ENCODE results near the gene ALB.
"Not testable (repeated sequence)": the region's sequence is repeated elsewhere in the genome, so short reads cannot be mapped to it uniquely, and the experiment has no call there.

ALB gene

DNA sequence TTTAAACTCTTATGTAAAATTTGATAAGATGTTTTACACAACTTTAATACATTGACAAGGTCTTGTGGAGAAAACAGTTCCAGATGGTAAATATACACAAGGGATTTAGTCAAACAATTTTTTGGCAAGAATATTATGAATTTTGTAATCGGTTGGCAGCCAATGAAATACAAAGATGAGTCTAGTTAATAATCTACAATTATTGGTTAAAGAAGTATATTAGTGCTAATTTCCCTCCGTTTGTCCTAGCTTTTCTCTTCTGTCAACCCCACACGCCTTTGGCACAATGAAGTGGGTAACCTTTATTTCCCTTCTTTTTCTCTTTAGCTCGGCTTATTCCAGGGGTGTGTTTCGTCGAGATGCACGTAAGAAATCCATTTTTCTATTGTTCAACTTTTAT lies at the start of gene ALB:
Gene ALB (plus strand): TSS at position 246 of the 400 bp plus-strand sequence. CDS start 41 bp downstream, at position 287.
- DNase-seq (no peak), ATAC-seq (replicated peaks) (no peak)
- H3K4me1 Mint-ChIP-seq = no peaks in the 10 kb centered on the region
- H3K9me3 Mint-ChIP-seq = no peaks in the 10 kb centered on the region
- no peaks in the 10 kb centered on the region for H3K27me3 Mint-ChIP-seq
- no peak within 1 kb of the TSS for H3K27ac Mint-ChIP-seq
- H3K4me3 Mint-ChIP-seq = no peak within 1 kb of the TSS
- H3K36me3 Mint-ChIP-seq = no peaks in the 10 kb centered on the region

DNA sequence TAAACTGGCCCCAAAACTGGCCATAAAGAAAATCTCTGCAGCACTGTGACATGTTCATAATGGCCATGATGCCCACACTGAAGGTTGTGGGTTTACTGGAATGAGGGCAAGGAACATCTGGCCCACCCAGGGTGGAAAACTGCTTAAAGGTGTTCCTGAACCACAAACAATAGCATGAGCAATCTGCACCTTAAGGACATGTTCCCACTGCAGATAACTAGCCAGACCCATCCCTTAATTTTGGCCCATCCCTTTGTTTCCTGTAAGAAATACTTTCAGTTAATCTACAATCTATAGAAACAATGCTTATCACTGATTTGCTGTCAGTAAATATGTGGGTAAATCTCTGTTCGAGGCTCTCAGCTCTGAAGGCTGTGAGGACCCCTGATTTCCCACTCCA lies 46.9 kb upstream of the ALB start:
- ATAC-seq (replicated peaks); H3K4me1 Mint-ChIP-seq; H3K4me3 Mint-ChIP-seq; H3K36me3 Mint-ChIP-seq; DNase-seq; H3K27ac Mint-ChIP-seq: not testable (repeated sequence)
- Mint-ChIP-seq H3K9me3 (peaks cover 16 to 19% of the 10 kb centered on the region in 2 donors), H3K27me3 (peaks cover 0 to 11% of the 10 kb centered on the region in 2 donors)

DNA sequence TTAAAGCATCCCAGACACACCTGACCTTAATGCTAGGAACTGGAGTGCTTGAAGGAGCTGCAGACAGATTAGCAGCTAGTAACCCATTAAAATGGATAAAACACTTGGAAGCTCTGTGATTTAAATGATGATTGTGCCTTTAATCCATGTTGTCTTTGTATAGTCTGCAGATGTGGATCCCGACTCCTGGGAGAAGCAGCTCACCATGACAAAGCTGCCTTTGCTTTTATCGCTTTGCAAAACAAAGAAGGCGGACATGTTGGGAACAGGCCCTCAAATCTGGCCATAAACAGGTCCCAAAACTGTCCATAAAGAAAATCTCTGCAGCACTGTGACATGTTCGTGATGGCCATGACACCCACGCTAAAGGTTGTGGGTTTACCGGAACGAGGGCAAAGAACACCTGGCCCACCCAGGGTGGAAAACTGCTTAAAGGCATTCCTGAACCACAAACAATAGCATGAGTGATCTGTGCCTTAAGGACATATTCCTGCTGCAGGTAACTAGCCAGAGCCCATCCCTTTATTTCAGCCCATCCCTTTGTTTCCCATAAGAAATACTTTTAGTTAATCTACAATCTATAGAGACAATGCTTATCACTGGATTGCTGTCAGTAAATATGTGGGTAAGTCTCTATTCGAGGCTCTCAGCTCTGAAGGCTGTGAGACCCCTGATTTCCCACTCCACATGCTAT lies 34.4 kb upstream of the ALB start:
- not testable (repeated sequence) for H3K9me3 Mint-ChIP-seq; H3K27me3 Mint-ChIP-seq; H3K36me3 Mint-ChIP-seq; DNase-seq; ATAC-seq (replicated peaks); H3K4me1 Mint-ChIP-seq; H3K4me3 Mint-ChIP-seq; H3K27ac Mint-ChIP-seq

DNA sequence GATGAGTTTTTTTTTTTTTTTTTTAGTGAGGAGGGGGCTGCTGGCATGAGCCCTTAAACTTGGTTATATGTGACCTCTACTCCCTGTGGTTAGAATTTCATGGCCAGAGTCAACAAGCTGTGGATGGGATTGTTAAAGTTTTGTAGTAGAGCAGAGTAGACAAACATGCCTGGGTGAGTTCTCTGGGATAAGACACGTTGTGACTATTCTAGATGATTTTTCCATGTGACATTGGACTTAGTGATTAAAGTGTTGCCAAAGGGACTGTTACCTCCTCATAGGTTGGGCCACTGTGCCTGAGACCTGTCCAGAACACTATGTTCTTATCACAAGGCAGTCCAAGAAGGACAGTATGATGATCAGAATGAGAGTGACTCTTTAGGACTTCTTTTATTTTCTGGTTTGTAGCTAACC lies 28.8 kb upstream of the ALB start:
- H3K9me3 Mint-ChIP-seq = peaks cover 1 to 2% of the 10 kb centered on the region in 2 donors
- H3K27ac Mint-ChIP-seq = no peak overlapping the region
- H3K36me3 Mint-ChIP-seq = no peaks in the 10 kb centered on the region
- ATAC-seq (replicated peaks) (no peak), DNase-seq (no peak)
- peaks cover 0 to 6% of the 10 kb centered on the region in 2 donors for H3K27me3 Mint-ChIP-seq
- no peaks in the 10 kb centered on the region for H3K4me1 Mint-ChIP-seq
- H3K4me3 Mint-ChIP-seq = no peak overlapping the region

DNA sequence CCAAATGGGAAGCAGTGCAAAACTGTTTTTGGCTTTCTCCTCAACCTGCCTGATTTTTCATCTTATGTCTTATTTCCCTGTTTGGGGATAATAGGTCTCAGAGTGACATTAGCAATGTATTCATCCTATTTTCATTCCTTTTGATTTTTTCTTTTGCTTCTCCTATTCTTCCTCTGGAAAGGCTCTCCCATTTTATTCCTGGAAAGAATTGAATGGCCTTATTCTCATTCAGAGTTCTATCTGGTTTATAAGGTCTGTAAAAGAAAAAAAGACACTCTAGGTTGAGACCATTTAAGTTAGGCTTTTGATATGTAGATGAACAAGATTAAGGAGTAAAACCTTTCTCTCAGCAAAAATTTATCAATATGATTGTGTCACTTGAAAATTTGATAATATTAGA lies 27.8 kb upstream of the ALB start:
- DNase-seq = no peak
- no peaks in the 10 kb centered on the region for H3K4me1 Mint-ChIP-seq
- no peaks in the 10 kb centered on the region for H3K9me3 Mint-ChIP-seq
- ATAC-seq (replicated peaks) = no peak
- H3K4me3 Mint-ChIP-seq = no peak overlapping the region
- no peaks in the 10 kb centered on the region for H3K36me3 Mint-ChIP-seq
- H3K27ac Mint-ChIP-seq = no peak overlapping the region
- H3K27me3 Mint-ChIP-seq = peaks cover 0 to 4% of the 10 kb centered on the region in 2 donors

DNA sequence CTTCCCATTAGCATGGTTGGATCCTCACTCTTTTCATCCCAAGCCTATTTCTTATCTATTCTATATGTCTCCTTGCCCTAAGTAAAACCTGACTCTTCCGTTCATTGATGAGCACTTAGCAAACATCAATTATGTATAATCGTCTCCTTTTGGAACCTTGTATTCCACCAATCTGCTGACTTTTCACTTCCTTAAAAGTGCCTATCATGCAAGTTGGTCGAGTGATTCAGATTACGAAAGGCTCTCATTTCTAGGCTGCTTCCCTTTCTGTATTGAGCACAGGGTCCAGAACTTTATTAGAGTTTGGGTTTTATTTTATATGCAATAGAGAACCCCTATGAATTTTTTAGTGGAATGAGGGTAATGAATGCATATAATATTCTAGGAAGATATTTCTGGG lies 27.1 kb upstream of the ALB start:
- Mint-ChIP-seq H3K27ac (no peak overlapping the region), H3K4me3 (no peak overlapping the region), H3K27me3 (peaks cover 0 to 4% of the 10 kb centered on the region in 2 donors), H3K36me3 (no peaks in the 10 kb centered on the region), H3K9me3 (no peaks in the 10 kb centered on the region), H3K4me1 (no peaks in the 10 kb centered on the region)
- ATAC-seq (replicated peaks) = no peak
- DNase-seq = no peak

DNA sequence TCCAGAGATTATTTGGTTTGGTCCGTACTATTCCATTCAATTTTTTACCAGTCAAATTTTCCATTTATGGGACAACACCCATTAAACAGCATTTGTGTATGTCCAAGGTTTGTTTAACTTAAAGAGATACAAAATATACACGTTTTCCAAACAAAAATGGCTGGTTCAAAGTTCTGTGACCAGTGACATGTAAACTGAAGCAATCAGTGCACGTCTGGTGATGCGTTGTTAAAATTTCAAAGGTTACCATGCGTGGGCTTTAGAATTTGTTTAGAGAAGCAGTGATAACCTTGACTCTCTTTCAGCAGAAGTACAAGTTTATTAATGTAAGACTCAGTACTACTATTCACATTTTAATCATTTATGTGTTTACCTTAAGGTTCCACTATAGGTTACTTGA lies 25.2 kb upstream of the ALB start:
- Mint-ChIP-seq H3K4me3 (no peak overlapping the region), H3K27ac (no peak overlapping the region), H3K4me1 (no peaks in the 10 kb centered on the region), H3K27me3 (peaks cover 0 to 4% of the 10 kb centered on the region in 2 donors), H3K9me3 (no peaks in the 10 kb centered on the region), H3K36me3 (no peaks in the 10 kb centered on the region)
- ATAC-seq (replicated peaks) (no peak), DNase-seq (no peak)

DNA sequence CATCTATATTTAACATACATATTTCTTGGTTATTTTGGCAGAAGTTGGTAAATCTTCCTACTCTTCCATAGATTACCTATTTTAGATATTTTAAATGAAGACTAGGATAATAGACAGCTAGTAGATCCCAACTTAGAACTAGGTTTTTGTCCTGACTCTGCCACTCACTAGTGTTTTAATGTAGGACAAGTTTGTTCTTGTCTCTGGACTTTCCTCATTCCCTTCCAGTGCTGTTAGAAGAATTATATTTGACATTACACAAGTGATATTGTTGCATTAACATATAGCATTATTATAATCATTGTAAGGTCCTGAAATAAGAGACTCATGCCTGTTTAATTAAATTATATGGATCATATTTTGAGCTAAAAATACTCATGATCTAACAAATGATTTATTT lies 24.1 kb upstream of the ALB start:
- no peaks in the 10 kb centered on the region for H3K9me3 Mint-ChIP-seq
- no peak for ATAC-seq (replicated peaks)
- no peak for DNase-seq
- H3K36me3 Mint-ChIP-seq = no peaks in the 10 kb centered on the region
- no peaks in the 10 kb centered on the region for H3K4me1 Mint-ChIP-seq
- no peak overlapping the region for H3K27ac Mint-ChIP-seq
- H3K27me3 Mint-ChIP-seq = peaks cover 0 to 4% of the 10 kb centered on the region in 2 donors
- no peak overlapping the region for H3K4me3 Mint-ChIP-seq

DNA sequence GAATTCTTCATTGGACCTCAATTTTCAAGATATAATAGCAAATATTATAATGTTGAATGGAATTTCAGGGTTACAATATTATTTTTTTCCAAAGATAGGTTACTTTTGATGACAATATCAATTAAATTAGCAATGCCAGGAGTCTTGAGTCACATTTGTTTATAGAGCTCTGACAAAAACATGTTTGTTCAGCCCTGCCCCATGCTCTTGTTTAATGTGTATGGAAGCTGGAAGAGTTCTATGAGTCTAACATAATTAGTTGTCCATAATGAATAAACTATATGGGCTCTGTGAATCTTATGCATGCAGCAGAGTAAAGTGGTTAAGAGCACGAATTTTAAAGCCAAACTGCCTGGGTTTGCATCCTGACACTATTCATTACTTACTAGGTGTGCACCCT lies 22.9 kb upstream of the ALB start:
- Mint-ChIP-seq H3K27ac (no peak overlapping the region), H3K27me3 (peaks cover 4% of the 10 kb centered on the region in 2 donors), H3K4me1 (no peaks in the 10 kb centered on the region), H3K4me3 (no peak overlapping the region), H3K36me3 (peaks cover 0 to 2% of the 10 kb centered on the region in 2 donors), H3K9me3 (peaks cover 3% of the 10 kb centered on the region in 2 donors)
- ATAC-seq (replicated peaks) = no peak
- DNase-seq = no peak

DNA sequence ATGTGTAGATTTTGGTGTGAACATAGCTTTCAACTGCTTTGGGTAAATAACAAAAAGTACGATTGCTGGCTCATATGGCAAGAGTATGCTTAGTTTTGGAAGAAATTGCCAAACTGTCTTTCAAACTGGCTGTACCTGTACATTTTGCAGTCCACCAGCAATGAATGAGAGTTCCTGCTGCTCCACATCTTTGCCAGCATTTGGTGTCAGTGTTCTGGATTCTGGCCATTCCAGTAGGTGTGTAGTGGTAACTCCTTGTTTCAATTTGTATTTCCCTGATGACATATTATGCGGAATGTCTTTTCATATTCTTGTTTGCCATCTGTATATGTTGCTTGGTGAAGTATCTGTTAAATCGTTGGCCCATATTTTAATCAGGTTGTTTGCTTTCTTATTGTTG lies 20.6 kb upstream of the ALB start:
- Mint-ChIP-seq H3K27ac (no peak overlapping the region), H3K4me3 (no peak overlapping the region), H3K9me3 (peaks cover 3 to 8% of the 10 kb centered on the region in 2 donors), H3K27me3 (peaks cover 0 to 5% of the 10 kb centered on the region in 2 donors), H3K36me3 (peaks cover 0 to 2% of the 10 kb centered on the region in 2 donors), H3K4me1 (peaks cover 0 to 2% of the 10 kb centered on the region in 2 donors)
- DNase-seq (no peak), ATAC-seq (replicated peaks) (no peak)

DNA sequence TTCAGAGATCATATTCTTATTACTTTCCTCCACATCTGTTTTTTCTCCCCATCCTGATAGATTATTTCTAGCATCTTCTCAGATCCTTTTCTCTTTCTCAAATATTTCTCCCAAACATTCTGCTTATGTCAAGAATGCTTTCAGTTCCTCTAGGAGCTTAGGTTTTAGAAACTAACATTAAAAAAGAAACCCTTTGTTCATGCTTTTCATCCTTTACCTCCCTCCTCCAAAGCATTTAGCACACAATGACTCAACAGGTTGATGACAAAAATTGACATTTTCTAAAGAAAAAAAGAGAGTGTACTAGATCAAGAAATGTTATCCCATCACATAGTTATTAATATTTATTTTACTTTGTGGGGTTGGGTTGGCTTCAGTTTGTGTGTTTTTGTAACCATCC lies 16.5 kb upstream of the ALB start:
- peaks cover 0 to 2% of the 10 kb centered on the region in 2 donors for H3K4me1 Mint-ChIP-seq
- no peak for DNase-seq
- ATAC-seq (replicated peaks) = peak; percentile 73 to 84
- H3K4me3 Mint-ChIP-seq = no peak overlapping the region
- peaks cover 3 to 15% of the 10 kb centered on the region in 2 donors for H3K9me3 Mint-ChIP-seq
- H3K27ac Mint-ChIP-seq = peak overlapping the region; percentile 59
- peaks cover 0 to 2% of the 10 kb centered on the region in 2 donors for H3K36me3 Mint-ChIP-seq
- peaks cover 4 to 16% of the 10 kb centered on the region in 2 donors for H3K27me3 Mint-ChIP-seq

DNA sequence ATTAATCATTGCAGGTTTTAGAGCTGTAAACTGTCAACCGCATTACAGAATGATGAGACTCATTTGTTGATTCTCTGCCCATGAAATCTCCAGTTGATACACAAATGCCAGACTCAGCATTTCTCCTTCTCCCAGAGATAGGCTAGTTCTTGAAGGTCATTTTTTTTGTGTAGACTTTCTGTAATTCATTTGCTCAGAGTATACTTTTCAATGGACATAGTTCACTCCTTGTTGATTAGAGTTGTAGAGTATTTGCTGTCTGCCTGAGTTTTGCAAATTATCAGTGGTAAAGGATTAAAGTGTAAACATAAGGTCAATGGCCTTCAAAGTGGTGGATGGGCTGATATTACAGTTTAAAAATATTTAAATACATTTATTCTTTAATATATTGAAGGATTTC lies 15.2 kb upstream of the ALB start:
- Mint-ChIP-seq H3K9me3 (peaks cover 3 to 15% of the 10 kb centered on the region in 2 donors), H3K27ac (no peak overlapping the region), H3K27me3 (peaks cover 4 to 16% of the 10 kb centered on the region in 2 donors), H3K36me3 (peaks cover 0 to 2% of the 10 kb centered on the region in 2 donors), H3K4me3 (no peak overlapping the region), H3K4me1 (peaks cover 0 to 2% of the 10 kb centered on the region in 2 donors)
- DNase-seq (no peak), ATAC-seq (replicated peaks) (no peak)

DNA sequence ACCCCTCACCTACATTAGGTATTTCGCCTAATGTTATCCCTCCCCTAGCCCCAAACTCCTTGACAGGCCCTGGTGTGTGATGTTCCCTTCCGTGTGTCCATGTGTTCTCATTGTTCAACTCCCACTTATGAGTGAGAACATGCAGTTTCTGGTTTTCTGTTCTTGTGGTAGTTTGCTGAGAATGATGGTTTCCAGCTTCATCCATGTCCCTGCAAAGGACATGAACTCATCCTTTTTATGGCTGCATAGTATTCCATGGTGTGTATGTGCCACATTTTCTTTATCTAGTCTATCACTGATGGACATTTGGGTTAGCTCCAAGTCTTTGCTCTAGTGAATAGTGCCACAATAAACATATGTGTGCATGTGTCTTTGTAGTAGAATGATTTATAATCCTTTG lies 14.4 kb upstream of the ALB start:
- ATAC-seq (replicated peaks); DNase-seq; H3K27ac Mint-ChIP-seq: not testable (repeated sequence)

DNA sequence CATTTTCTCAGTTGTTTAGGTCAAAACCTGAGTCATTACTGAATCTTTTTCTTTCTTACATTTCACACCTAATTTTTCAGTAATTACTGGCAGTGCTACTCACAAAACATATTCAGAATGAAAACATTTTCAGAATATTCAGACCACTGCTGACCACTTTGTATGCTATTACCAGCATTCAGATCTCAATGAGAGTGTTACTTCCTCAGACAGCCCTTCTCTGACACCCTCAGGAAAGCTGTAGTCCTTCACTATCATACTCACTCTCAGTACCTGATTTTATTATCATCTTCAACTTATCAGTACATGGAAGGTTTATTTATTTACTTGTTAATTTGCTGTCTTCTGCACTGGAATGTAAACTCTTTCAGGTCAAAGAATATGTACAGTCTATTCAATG lies 12.3 kb upstream of the ALB start:
- Mint-ChIP-seq H3K27me3 (peaks cover 4 to 16% of the 10 kb centered on the region in 2 donors), H3K27ac (no peak overlapping the region), H3K36me3 (no peaks in the 10 kb centered on the region), H3K4me3 (no peak overlapping the region), H3K4me1 (peaks cover 0 to 2% of the 10 kb centered on the region in 2 donors), H3K9me3 (peaks cover 0 to 7% of the 10 kb centered on the region in 2 donors)
- DNase-seq (no peak), ATAC-seq (replicated peaks) (peak in 1 of 2 donors; percentile 33)

More for the DNA sequence above, 14.4 kb upstream of the ALB start:
- H3K36me3 Mint-ChIP-seq, H3K4me1 Mint-ChIP-seq, H3K4me3 Mint-ChIP-seq: not testable (repeated sequence)
- Mint-ChIP-seq H3K9me3 (peaks cover 3 to 15% of the 10 kb centered on the region in 2 donors), H3K27me3 (peaks cover 4 to 17% of the 10 kb centered on the region in 2 donors)

DNA sequence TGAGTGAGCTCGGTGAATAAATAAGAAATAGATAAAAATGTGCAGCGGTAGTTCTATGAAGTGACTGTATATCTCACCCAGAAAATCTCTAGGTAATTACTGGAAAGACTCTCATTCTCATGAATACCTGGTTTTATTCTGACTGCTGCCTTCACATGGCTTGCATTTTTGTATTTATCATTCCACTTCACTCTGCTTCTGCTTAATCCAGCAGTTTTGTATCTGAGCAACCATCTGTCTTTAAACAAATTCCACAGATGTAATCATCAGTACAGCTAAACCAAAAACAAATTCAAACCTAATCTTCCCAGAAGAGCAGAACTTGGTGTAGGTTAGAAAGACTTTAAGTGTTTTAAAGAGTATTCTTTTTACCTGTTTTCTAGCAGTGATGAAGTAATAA lies 11.2 kb upstream of the ALB start:
- peaks cover 0 to 7% of the 10 kb centered on the region in 2 donors for H3K9me3 Mint-ChIP-seq

More for the DNA sequence above, 11.2 kb upstream of the ALB start:
- ATAC-seq (replicated peaks) (no peak), DNase-seq (no peak)
- H3K36me3 Mint-ChIP-seq = no peaks in the 10 kb centered on the region
- H3K27ac Mint-ChIP-seq = no peak overlapping the region
- no peak overlapping the region for H3K4me3 Mint-ChIP-seq
- H3K4me1 Mint-ChIP-seq = no peaks in the 10 kb centered on the region
- peaks cover 7 to 16% of the 10 kb centered on the region in 2 donors for H3K27me3 Mint-ChIP-seq
